GM19438 (cell line): ENCODE data around the gene MPV17.
"Not testable (repeated sequence)": the region's sequence is repeated elsewhere in the genome, so short reads cannot be mapped to it uniquely, and the experiment has no call there.

Experiments
- ATAC-seq: cut with Tn5 transposase; IDR thresholded peaks from one replicate; pipeline ENCODE4 v1.9.1; 2021; ENCODE audit warnings: low read depth; ENCODE audit not compliant: unreplicated experiment

The MPV17 gene

DNA sequence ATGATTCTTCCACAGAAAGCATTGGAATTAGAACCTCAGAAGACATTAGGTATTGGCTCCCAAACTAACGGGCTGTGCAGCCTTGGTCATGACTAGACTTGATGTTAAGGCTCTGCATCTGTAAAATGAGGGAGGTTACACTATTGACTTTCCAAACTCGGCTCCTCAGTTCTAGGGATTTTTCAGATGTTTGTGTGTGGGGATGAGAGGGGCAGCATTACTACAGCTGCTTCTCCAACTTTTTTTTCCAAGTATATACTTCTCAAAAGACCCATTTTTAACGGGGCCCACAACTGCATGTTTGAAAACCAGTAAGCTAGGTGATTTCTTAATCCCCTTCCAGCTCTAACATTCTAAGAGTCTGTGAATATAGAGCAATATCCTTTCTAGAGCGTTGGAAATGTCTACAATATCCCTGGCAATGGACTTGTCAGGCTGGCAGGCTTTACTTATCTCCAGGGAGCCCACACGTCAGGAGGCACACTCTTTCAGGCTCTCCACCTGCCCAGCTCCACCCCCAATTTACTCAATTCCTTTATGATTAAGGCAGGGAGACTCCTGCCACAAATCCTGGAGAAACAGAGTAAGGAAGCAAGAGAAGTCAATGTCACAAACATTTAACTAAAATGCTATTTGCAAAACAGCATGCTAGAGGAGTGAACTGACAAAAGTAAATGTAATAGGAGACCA is 844 bp upstream of the MPV17 start:
- no peak for ATAC-seq

DNA sequence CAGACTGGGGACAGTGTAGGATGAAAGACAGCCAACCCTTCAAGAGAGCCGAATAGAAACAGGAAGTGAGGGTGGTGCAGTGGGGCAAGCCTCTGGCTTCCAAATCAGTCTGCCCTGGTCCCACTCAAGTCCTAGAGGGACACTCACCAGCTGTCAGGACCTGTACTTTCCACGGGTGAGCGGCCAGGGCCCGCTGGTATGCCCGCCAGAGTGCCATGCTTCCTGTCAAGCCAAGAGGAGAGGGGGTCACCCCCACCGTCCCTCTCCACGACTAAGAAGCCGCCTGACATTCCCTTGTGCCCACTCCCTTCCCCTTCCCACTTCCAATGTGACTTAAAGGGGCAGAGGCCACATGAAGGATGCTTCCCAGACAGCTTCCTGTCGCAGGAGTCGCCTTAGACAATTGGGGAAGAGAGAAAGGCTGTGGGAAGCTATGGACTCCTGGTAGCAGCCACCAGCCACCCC is 564 bp downstream of the MPV17 start:
- ATAC-seq, result no peak

DNA sequence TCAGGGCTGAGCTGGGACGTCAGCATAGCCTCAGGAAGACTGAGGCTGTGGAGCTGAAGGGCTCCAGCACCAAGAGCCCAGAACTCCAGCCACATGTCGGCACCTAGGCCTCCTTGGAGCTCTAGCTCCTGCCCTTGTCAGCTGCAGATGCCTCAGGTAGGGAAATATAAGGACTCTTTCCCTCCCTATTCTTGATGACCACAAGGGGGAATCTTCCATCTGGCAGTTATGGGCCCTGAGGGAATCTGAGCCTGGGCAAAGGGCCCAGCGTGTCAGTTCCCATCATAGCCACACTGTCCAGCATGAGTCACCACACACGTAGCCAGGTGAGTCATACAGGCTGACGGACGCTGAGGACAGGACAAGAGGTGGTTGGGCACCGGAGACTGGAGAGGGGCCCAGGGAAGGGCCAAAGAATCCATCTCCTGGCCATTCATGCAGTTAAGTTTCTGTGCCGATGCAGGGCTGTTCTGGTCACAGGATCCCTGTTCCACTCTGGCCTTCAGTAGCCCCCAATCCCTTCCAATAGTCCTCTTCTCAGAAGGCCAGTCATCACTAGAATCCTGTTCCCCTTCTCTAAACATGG is 1.8 kb downstream of the MPV17 start:
- ATAC-seq, result no peak

DNA sequence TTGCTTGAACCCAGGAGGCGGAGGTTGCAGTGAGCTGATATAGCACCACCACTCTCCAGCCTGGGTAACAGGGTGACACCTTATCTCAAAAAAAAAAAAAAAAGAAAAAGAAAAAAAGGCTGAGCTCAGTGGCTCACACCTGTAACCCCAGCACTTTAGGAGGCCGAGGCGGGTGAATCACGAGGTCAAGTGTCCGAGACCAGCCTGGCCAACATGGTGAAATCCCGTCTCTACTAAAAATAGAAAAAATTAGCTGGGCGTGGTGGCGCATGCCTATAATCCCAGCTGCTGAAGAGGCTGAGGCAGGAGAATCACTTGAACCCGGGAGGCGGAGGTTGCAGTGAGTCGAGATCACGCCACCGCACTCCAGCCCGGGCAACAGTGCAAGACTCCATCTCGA is 3.1 kb downstream of the MPV17 start:
- ATAC-seq, result not testable (repeated sequence)

- no peak for ATAC-seq
These were observed 6.1 kb downstream of the MPV17 start for GRCh38 chr2:27316655-27317412.

DNA sequence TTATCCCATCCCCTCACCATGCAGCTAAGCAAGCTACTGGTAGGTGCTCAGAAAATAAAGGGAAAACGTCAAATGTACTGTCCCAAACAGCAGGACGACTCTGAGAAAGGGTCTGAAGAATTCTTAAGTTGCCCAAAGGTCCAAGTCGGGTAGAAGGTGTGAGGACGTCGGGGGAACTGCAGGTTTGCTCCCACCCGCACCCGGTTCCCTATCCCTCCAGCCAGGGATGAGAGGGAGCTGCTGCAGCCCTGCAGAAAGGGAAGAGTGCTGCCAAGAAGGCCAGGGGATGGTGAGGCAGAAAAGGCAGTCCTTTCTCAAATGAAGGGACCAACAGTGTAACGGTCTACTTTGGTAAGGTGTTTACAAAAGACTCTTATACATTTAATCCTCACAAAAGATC is 7.8 kb downstream of the MPV17 start:
- ATAC-seq, result no peak

GRCh38 chr2:27314709-27315108 is 8.2 kb downstream of the MPV17 start:
- ATAC-seq, result no peak

DNA sequence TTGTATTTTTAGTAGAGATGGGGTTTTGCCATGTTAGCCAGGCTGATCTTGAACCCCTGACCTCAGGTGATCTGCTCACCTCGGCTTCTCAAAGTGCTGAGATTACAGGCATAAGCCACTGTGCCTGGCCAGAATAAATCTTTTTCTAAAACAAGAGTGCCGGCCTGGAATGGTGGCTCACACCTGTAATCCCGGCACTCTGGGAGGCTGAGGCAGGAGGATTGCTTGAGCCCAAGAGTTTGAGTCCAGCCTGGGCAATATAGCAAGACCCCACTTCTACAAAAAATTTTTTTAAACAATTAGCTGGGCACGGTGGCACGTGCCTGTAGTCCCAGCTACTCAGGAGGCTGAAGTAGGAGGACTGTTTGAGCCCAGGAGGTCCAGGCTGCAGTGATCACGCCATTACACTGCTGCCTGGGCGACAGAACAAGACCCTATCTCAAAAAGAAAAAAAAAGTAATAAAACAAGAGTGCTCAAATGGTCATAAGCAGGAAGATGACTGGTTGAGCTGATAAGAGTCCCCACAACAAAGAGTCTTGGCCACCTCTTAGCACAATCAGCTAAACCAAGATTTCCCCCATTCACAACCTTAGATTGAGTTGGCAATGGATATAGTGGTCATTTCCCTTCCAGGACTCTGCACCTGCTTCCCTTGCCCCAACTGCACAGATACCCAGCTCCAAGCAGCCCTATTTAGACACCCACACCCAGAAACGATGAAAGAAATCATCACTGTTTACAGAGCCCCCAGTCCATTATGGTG is 8.8 kb downstream of the MPV17 start:
- no peak for ATAC-seq

DNA sequence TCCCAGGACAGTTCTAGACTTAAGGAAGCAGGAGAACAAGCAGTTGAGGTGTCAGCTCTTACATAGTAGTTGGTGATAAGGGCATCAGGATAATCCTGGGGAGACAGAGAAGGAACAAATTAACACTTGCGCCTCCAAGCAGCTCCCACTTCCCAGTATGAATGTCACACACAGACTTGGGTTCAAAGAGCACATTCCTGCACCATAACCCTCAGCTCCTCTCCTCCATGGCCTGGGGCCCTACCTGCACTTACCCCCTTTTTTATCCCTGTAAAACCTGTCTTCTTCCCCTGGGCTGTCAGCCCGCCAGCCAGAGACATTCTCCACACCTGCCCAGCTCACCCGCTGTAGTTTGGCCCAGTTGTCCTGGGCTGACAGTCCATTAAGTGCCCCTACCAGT is 10.7 kb downstream of the MPV17 start:
- no peak for ATAC-seq

DNA sequence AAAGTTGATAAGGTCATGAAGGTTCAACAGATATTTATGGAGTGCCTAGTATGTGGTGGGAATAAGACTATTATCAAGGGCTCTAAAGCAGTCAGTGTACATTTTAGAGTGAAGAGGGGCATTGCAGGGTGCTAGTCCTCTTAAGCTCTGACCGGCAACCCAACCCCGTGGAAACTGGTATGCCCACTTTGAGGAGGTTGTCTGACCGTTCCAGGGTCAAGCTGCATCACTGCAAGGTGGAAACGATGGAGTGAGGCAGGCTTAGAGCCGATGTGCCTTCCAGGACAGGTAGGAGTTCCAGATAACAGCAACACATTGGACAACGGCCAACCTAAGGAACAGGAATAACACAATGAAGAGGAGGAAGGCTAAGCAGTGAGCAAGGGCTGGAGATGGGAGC is 13.2 kb downstream of the MPV17 start:
- no peak for ATAC-seq

- no peak for ATAC-seq
These were observed 14.5 kb downstream of the MPV17 start, which contains the start of gene UCN for GRCh38 chr2:27308359-27308881. Gene UCN (minus strand): TSS chr2:27308445. CDS start chr2:27307895, 550 bp downstream.

DNA sequence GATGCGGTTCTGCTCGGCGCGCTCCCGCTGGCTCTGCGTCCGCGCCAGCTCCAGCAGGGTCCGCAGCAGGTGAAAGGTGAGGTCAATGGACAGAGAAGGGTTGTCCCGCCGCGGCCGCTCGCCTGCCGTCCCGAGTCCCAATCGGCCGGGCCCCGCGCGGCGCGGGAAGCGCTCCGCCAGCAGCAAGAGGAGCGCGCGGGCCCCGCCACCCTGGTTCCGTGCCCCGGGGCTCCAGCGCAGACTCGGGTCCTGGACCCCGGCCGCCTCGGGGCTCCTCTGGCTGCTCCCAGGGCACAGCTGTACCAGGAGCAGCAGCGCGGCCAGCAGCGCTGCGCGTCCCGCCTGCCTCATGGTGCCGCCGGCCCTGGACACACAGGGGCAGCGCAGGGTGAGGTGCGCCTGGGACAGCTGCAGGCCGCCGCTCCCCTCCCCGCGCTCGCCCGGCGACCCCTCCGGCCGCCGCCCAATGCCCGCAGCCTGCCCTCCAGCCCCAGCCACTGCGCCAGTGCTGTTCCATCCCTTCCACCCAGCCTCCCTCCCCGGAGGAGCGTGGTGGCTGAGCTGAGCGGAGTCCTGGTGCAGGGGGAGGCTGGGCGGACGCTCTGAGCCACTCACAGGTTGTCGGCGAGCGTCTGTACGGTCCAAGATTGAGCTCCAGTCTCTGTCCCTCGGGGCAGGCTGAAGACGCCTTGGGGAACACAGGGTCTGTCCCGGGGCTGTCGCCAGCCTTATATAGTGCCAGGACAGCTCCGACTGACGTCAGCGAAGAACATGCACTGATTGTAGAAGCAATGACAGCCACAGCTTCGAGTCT is 15.1 kb downstream of the MPV17 start:
- ATAC-seq, result no peak

DNA sequence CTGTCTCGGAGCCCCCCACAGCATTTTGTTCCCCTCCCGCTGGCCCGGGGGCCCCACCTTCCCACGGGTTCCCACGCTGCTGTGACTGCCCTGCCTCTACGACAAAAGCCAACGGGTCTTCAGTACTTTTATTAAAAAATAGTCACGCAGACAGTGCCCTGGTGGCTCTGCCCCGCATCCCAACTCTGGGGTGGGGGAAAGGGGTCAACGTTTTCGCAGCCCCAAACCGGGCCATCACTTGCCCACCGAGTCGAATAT is 15.7 kb downstream of the MPV17 start:
- no peak for ATAC-seq

DNA sequence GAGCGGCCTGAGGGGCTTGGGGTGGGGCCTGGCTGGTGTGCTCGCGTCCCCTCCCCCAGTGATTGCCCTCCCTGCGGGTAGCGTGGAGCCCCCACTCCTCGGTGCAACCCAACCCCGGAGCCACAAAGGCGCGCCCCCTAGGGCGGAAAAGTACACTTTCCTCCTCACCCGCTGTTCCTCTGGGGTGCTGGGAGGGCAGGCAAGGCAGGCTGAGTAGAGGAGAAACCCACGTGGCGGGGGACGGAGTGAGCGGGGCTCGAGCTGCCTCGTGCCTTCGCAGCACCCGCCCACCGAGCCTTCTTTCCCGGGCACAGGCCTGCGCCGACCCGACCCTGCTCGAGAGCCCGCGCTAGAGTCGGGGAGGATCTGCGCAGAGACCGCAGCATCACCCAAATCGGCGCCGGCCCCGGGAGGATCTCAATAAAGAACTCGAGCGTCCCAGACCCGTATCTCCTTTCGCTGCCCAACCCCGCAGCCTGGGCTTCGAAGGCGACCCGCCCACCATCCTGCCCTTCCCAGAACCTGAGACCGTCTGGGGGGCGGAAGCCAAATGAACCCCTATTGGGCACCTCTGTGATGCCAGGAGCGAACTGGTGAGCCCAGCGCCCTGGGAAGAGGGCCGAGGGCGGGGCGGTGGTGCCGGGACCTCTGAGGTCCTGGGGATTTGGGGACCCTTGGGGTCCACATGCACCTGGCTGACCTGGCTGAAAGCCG is 16.2 kb downstream of the MPV17 start:
- ATAC-seq, result no peak

DNA sequence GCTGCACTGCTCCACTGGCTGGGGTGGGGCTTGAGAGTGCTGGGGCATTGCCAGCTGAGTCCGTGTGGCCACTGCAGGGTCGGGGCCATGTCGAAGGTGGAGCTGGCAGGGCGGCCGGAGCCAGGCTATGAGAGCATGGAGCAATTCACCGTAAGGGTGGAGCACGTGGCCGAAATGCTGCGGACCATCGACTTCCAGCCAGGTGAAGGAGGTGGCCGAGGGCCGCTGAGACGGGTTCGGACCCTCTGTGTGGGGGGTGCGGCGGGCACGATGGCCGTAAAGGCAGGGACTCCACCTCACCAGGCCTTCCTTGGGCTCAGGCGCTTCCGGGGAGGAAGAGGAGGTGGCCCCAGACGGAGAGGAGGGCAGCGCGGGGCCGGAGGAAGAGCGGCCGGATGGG is 16.8 kb downstream of the MPV17 start:
- ATAC-seq, result no peak

GRCh38 chr2:27305516-27305915 is 17.4 kb downstream of the MPV17 start:
- ATAC-seq, result no peak

GRCh38 chr2:27304488-27305240 is 18.2 kb downstream of the MPV17 start:
- ATAC-seq, result no peak

- ATAC-seq, result no peak
These were observed 19.5 kb downstream of the MPV17 start for GRCh38 chr2:27303093-27304025.
